KOPT-K1 (cell line): ENCODE measurements around the gene PLD6.

Source experiments
- H3K27ac ChIP-seq: fragments of 200-600 bp; sonication (generic); 2 replicates; pipeline ENCODE4 v1.5.1; 2016; ENCODE audit warnings: antibody characterized with exemption, mild to moderate bottlenecking, low read depth, low read length; ENCODE audit not compliant: poor library complexity, severe bottlenecking
- H3K36me3 ChIP-seq: fragments of 200-600 bp; sonication (generic); 2 replicates; pipeline ENCODE4 v1.5.1; 2017; ENCODE audit warnings: antibody characterized with exemption, mild to moderate bottlenecking, low read length, moderate library complexity; ENCODE audit not compliant: insufficient read depth
- H3K9me3 ChIP-seq: fragments of 200-600 bp; sonication (generic); 2 replicates; pipeline ENCODE4 v1.5.1; 2017; ENCODE audit warnings: antibody characterized with exemption, low read length, mild to moderate bottlenecking; ENCODE audit not compliant: insufficient read depth, poor library complexity, severe bottlenecking

PLD6 gene

GRCh38 chr17:17179371-17179827, 26.7 kb downstream of the PLD6 start:
- Histone ChIP-seq H3K36me3 (peaks cover 91% of the 10 kb centered on the region), H3K27ac (no peak overlapping the region)

GRCh38 chr17:17177176-17177575, 29.0 kb downstream of the PLD6 start:
- H3K36me3 ChIP-seq: peaks cover 93% of the 10 kb centered on the region
- H3K27ac ChIP-seq: no peak overlapping the region
- no peaks in the 10 kb centered on the region for H3K9me3 ChIP-seq

More at GRCh38 chr17:17179371-17179827, 26.7 kb downstream of the PLD6 start:
- H3K9me3 ChIP-seq: no peaks in the 10 kb centered on the region

GRCh38 chr17:17176341-17176740, 29.8 kb downstream of the PLD6 start:
- Histone ChIP-seq H3K27ac (no peak overlapping the region), H3K9me3 (no peaks in the 10 kb centered on the region), H3K36me3 (peaks cover 97% of the 10 kb centered on the region)

GRCh38 chr17:17175917-17176316, 30.2 kb downstream of the PLD6 start:
- H3K9me3 ChIP-seq: no peaks in the 10 kb centered on the region
- peaks cover 97% of the 10 kb centered on the region for H3K36me3 ChIP-seq
- H3K27ac ChIP-seq: no peak overlapping the region

GRCh38 chr17:17175340-17175739, 30.8 kb downstream of the PLD6 start:
- peaks cover 97% of the 10 kb centered on the region for H3K36me3 ChIP-seq
- H3K9me3 ChIP-seq: no peaks in the 10 kb centered on the region
- H3K27ac ChIP-seq: no peak overlapping the region

- H3K9me3 ChIP-seq: no peaks in the 10 kb centered on the region
- no peak overlapping the region for H3K27ac ChIP-seq
- H3K36me3 ChIP-seq: peaks cover 97% of the 10 kb centered on the region
These were observed 32.2 kb downstream of the PLD6 start for GRCh38 chr17:17173921-17174320.

- Histone ChIP-seq H3K27ac (no peak overlapping the region), H3K9me3 (no peaks in the 10 kb centered on the region), H3K36me3 (peaks cover 97% of the 10 kb centered on the region)
These were observed 33.1 kb downstream of the PLD6 start for GRCh38 chr17:17172990-17173389.

- Histone ChIP-seq H3K9me3 (no peaks in the 10 kb centered on the region), H3K27ac (no peak overlapping the region), H3K36me3 (peaks cover 97% of the 10 kb centered on the region)
These were observed 33.9 kb downstream of the PLD6 start for GRCh38 chr17:17172001-17172939.

GRCh38 chr17:17171186-17171585, 34.9 kb downstream of the PLD6 start:
- H3K9me3 ChIP-seq: no peaks in the 10 kb centered on the region
- peaks cover 97% of the 10 kb centered on the region for H3K36me3 ChIP-seq
- no peak overlapping the region for H3K27ac ChIP-seq

GRCh38 chr17:17170346-17170985, 35.7 kb downstream of the PLD6 start:
- H3K36me3 ChIP-seq: peaks cover 97% of the 10 kb centered on the region

GRCh38 chr17:17169396-17169795, 36.7 kb downstream of the PLD6 start:
- no peak overlapping the region for H3K27ac ChIP-seq
- peaks cover 97% of the 10 kb centered on the region for H3K36me3 ChIP-seq
- no peaks in the 10 kb centered on the region for H3K9me3 ChIP-seq

More at GRCh38 chr17:17170346-17170985, 35.7 kb downstream of the PLD6 start:
- H3K27ac ChIP-seq: no peak overlapping the region
- H3K9me3 ChIP-seq: no peaks in the 10 kb centered on the region

- Histone ChIP-seq H3K36me3 (peaks cover 97% of the 10 kb centered on the region), H3K9me3 (no peaks in the 10 kb centered on the region)
These were observed 37.7 kb downstream of the PLD6 start for GRCh38 chr17:17168401-17168800.

GRCh38 chr17:17167986-17168385, 38.1 kb downstream of the PLD6 start:
- no peaks in the 10 kb centered on the region for H3K9me3 ChIP-seq
- no peak overlapping the region for H3K27ac ChIP-seq
- H3K36me3 ChIP-seq: peaks cover 97% of the 10 kb centered on the region

More at GRCh38 chr17:17168401-17168800, 37.7 kb downstream of the PLD6 start:
- no peak overlapping the region for H3K27ac ChIP-seq

GRCh38 chr17:17167356-17167755, 38.8 kb downstream of the PLD6 start:
- Histone ChIP-seq H3K27ac (no peak overlapping the region), H3K9me3 (no peaks in the 10 kb centered on the region), H3K36me3 (peaks cover 97% of the 10 kb centered on the region)

- no peaks in the 10 kb centered on the region for H3K9me3 ChIP-seq
- no peak overlapping the region for H3K27ac ChIP-seq
- peaks cover 97% of the 10 kb centered on the region for H3K36me3 ChIP-seq
These were observed 39.7 kb downstream of the PLD6 start for GRCh38 chr17:17166446-17166845.
